Activated effector memory CD4-positive, alpha-beta T cell treated with anti-CD3 and anti-CD28 coated beads, Interleukin-2, amount 50 U/mL, for 16 hours (primary cell): ENCODE results near the gene PIGU.
"Not testable (repeated sequence)": the region's sequence is repeated elsewhere in the genome, so short reads cannot be mapped to it uniquely, and the experiment has no call there.

Experiments
- DNase-seq: peaks from one replicate; pipeline ENCODE4 v3.0.0-alpha.2; 2020

The PIGU gene

DNA sequence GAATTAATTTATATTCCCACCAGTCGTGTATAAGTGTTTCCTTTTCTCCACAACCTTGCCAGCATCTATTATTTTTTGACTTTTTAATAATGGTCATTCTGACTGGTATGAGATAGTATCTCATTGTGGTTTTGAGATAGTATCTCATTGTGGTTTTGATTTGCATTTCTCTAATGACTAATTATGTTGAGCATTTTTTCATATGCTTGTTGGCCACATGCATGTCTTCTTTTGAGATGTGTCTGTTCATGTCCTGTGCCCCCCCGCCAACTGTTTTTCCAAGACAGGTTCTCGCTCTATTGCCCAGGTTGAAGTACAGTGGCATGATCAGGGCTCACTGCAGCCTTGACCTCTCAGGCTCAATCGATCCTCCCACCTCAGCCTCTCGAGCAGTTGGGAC lies 15.1 kb downstream of the PIGU start:
- not testable (repeated sequence) for DNase-seq

DNA sequence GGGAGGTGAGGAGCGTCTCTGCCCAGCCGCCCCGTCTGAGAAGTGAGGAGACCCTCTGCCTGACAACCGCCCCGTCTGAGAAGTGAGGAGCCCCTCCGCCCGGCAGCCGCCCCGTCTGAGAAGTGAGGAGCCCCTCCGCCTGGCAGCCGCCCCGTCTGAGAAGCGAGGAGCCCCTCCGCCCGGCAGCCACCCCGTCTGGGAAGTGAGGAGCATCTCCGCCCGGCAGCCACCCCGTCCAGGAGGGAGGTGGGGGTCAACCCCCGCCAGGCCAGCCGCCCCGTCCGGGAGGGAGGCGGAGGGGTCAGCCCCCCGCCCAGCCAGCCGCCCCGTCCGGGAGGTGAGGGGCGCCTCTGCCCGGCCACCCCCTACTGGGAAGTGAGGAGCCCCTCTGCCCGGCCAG lies 18.2 kb downstream of the PIGU start:
- not testable (repeated sequence) for DNase-seq

DNA sequence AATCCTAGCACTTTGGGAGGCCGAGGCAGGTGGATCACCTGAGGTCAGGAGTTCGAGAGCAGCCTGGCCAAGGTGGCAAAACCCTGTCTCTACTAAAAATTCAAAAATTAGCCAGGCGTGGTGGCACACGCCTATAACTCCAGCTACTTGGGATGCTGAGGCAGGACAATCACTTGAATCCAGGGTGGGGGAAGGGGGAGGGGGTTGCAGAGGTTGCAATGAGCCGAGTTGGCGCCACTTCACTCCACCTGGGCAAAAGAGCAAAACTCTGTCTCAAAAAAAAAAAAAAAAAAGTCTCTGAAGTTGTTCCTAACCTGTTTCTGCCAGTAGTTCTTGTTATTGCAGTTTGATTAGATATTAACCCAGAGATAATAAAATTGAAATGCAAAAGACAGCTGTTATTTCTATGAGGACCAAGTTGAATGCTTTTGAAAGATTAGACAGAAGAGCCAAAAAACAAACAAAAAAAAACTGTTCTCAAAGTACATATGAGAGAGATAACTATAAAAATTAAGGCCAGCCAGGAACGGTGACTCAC lies 22.6 kb downstream of the PIGU start:
- DNase-seq, result no peak

DNA sequence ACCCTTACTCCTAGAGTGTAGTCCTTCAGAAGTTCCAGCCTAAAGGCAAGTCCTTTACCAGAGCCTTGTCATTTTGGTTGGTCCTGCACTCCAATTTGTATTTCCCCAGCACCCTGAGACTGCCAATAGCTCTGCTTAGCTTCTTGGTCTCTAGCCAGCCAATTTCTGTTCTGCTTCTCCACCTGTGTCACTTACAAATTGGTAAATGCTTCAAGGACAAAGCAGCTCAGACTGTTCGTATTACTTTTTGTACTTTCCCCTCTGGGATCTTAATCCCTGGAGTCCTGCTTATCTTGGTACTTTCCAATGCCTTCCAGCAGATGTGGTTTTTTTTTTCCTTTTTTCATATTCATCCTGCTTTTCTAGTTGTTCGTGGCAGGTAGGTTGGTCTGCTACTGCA lies 25.7 kb downstream of the PIGU start:
- DNase-seq, result no peak

DNA sequence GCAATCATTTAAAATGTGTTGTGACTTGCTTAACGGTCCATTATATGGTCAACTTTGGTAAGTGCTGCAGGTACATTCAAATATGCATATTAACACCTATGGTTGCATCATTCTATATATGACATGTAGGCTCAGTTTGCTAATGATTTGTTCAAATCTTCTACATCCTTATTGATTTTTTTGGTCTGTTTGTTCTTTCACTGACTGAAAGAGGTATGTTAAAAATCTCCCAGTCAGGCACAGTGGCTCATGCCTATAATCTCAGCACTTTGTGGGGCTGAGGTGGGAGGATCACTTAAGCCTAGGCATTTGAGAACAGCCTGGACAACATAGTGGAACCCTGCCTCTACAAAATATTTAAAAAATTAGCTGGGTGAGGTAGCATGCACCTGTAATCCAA lies 29.2 kb downstream of the PIGU start:
- DNase-seq, result no peak

DNA sequence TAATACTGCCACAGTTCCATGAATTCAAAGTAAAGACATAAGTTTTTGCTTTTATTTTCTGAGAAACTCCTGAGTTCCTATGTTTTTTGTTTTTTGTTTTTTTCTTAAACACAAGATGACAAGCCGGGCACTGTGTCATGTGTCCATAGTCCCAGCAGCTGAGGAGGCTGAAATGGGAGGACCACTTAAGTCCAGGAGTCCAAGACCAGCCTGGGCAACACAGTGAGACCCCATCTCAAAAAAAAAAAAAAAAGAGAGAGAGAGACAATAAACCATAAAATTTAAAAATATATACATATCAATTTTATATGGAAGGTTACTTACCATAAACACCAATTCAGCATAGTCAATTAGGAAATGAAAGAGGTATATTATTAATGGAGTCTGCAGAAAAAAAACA lies 31.9 kb downstream of the PIGU start:
- no peak for DNase-seq

DNA sequence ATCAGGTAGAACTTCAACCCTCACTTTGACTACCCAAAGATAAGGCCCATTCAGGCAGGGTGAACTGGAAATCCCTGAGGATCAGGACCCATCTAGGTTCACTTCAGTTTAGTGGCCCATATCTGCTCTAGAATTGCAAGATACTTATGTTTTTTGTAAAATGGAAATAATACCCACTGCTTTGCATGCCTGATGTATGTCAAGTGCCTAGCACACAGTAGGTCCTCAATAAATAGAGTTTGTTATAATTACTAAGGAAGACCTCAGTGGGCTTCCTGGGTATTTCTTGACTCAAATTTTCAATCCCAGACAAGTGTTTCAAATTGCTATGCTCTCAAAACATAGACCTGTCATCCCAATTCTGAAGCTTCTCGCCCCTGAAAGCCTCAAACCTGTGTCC lies 32.5 kb downstream of the PIGU start:
- no peak for DNase-seq

DNA sequence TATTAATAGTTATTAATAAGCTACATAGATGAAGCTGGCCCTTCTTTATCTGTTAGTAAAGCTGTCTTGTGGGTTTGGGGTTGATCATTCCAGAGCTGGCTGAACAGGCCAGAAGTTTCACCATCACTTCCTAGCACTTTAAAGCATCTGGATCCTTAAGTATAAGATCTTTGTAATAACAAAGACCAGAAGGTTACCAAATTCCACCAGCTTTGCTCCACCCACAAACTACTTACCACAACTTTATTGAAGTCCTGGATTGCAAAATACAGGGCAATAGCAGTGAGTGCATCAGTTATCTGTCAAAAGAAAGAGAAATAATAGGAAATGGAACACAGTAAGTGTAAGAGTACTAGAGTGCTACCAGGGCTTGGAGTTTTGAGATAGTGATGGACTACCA lies 33.0 kb downstream of the PIGU start:
- no peak for DNase-seq

DNA sequence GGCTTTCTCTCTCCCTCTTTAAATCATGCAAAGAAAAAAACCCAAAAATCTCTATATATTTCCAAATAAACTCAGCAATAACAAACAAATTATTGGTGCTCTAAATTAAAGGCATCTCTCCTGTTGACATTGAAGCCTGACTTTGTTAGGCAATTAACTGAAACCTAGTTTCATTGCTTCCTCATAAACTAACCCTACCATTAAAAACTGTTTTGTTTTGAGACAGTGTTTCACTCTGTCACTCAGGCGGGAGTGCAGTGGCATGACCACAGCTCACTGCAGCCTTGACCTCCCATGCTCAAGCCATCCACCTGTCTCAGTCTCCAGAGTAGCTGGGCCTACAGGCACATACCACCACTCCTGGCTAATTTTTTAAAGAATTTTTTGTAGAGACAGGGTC lies 34.9 kb downstream of the PIGU start:
- DNase-seq, result no peak

DNA sequence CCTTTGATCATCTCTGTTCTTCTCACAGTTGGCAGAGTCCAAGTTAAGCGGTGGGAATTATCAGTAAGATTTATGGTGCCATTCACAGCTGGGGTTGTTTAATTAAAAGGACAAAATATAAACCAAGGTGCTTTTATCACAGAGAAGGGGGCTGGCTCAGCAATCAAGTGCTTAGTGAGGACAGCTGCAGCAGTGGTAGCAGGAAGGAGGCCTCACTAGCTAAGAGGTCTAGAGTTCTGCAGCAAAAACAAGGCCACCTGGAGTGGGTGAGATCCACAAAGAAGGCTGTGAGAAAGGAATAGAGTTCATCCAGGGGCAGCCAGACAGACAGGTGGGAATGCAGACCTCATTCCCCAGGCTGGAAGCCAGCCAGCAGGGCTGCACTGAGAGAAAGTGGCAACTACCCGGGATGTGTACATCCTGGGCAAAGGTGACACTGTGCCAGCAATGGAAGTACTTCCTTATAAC lies 37.1 kb downstream of the PIGU start:
- no peak for DNase-seq

DNA sequence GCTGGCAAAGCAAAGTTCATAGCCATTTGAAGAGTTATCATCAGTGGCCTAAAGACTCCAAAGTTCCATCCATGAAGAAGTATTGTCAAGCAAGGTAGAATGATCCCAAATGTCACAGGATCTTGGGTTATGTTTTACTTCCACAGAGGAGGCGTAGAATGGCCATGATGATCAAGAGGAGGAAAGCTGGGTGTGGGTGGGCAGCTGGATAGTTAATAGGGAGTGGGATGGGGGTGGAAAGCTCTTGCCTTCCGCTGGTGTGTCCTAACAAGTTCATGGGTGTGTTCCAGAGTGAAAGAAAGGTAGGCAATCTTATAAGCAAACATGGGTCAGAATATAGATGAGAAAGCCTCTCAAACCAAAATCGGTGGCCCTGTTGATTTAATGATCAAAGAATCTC lies 38.4 kb downstream of the PIGU start:
- no peak for DNase-seq

DNA sequence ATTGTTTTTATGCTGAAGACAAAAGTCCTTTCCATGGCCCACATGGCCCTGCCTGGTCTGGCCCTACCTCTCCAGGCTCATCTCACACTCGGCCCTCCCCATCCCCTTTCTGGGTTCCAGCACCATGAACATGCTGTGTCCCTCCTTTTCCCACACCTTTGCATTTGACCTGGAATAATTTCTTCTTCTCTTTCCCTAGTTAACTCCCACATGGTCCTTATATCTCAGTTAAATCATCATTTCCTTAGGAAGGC lies 38.9 kb downstream of the PIGU start:
- DNase-seq, result no peak

DNA sequence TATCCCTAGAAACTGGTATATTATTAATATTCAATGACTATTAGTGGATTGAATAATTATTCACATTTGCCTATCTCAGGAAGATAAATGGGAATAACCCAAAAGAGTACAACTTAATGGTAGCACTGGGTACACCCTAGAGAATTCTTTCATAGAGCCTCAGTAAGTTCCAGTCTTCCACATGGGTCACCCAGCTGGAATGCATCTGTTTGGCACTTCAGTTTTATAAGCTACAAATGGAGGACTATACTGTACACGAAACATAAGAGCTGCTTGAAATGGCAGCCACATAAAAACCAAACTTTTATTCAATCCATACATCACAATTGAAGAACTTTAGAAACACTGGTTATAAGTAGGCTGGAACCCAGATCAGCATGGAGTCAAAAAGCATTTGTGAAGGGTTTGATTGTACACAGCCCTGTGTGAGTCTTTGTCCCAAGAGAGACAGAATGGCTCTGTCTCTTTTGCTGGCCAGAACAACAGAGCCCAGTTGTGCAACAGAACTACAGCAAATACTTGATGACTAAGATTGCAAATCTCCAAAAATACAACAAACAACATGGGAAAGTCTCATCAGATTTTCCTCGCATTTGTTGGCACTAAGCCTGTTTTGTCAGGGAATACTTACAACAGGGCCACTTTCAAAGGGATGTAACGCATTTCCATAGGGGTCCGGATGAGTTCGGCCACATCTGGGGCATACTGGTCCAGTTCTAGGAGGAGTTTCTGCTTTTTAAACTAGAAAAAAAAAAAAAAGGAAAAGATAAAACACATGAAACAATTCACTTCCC lies 39.5 kb downstream of the PIGU start:
- no peak for DNase-seq

DNA sequence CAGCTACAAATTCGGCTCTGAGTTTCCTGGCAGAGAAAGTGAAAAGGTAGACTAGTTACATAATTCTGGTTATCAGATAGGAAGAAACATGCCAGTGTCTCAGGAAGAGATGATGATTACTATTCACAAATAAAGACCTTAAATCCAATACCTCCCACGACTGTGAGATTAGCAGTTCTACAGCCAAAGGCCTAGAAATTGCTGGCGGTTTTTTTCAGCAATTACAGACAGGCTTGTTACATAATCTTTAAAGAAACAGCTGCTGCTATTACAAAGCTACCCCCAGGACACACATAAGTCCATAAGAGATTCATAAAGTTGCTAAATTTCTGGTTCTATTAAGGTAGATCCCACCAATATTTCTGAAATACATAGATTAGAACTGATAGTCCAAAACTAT lies 40.2 kb downstream of the PIGU start:
- DNase-seq, result no peak

DNA sequence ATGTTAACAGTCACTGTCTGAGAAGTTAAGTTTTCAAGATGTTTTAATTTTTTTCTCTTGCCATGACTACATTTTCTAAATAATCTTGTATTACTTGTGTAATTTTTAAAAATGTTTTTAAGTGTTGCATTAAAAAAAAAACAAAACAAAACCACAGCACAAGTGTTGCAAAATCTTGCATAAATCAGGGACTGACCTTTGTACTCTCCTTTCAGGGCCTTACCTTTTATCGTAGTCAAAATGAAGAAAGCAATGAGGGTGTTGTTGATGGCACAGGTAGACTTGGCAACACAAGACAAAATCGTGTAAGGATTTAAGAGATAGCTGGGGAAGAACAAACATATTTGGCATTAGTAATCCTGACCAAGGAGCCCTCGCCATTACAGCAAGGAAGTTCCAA lies 42.5 kb downstream of the PIGU start:
- DNase-seq, result no peak

DNA sequence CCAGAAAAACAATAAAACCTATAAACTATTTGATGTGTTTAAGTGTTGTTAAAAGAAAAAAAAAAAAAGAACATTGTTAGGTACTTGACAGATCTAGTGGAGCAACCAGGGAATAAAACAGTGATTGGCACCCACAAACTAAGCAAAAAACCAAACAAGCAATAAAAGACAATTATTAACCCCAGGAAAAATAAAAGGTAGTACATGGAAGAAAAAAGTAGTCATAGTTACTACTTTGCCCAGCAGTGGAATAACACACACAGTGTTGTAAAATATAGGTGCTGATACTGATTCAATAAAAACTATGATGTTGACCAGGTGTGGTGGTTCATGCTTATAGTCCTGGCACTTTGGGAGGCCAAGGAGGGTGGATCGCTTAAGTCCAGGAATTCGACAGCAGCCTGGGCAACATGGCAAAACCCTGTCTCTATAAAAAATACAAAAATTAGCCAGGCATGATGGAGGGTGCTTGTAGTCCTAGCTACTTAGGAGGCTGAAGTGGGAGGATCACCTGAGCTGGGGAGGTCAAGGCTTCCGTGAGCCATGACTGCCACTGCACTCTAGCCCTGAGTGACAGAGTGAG lies 43.9 kb downstream of the PIGU start:
- DNase-seq, result no peak

DNA sequence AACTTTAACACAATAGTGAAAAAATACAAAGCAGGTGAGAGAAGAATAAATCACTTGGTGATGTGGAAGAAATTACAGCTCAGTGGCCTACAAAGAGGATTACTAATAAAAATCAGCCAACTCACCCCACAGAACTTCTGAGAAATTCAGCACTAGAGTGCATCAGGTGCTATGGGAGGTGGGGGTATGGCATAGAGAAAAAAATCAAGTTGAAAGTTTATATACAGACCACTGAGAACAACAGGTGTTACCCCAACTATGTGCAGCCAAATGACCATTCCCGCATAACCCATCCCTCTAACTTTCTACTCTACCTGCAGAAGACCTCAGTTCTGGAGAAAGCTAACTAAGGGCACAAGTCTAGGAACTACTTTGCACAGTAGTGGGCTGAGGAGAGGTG lies 47.0 kb downstream of the PIGU start:
- no peak for DNase-seq

DNA sequence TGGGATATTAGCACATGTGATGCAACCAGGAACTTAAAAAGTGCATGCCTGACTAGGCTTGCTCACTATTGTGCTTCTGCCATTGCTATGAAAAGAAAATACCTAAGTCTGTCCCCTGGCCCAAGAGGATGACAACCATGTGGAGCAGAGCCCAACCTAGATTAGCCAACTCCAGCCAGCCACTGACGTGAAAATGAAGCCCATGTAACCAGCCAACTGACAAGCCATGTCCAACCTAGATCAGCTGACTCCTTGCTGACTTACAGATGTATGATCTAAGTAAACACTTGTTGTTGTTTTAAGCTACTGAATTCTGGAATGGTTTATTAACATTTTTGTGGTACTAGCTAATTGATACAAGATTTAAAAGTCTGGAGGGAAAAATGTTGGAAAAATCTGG lies 47.5 kb downstream of the PIGU start:
- DNase-seq, result no peak

DNA sequence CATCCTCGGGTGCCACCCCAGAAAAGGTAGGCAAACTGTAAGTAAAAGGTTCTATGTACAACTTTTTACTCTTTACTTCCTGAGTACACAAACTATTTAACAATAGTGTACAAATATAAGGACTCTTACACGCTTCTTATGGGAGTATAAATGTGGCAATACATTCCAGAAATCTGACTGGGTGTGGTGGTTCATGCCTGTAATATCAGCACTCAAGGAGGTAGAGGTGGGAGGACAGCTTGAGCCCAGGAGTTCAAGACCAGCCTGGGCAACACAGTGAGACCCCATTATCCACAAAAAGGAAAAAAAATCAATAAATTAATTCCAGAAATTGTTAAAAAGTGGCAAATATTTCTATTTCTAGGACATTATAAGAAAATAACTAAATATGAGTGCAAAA lies 48.9 kb downstream of the PIGU start:
- DNase-seq, result no peak

DNA sequence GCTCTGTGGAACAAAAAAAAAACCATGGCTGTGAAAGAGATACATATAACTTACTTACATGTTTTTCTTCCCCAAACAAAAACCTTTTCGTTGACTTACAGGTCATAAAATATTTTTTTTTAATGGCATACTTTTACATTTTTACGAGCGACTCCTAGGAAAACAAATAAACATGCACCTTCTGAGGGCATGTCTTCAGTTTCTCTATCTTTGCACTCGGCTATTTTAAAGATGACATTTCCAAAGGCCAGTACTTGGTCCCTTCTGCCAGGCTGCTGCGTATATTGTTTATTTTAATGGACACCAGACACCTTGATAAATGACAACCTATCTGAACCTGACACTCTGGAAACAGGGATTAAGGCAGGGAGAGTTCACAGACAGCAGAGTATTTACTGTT lies 49.4 kb downstream of the PIGU start:
- no peak for DNase-seq

DNA sequence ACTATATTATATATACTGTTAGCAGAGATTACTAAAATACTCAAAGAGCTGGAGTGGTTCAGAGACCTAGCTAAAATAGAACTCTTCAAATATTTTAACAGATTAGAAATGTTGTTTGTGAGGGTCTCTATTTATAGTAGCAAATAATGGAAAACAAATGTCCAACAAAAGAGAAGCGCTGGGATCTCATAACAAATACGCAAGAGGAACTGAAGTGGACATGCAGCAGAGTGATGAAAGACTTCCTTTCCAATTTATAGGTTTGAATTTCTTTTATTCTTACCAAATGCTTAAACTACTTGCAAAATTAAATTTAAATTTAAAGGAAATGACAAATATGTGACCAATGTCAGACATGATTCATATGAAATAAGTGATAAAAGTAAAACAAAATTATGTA lies 49.9 kb downstream of the PIGU start:
- no peak for DNase-seq

DNA sequence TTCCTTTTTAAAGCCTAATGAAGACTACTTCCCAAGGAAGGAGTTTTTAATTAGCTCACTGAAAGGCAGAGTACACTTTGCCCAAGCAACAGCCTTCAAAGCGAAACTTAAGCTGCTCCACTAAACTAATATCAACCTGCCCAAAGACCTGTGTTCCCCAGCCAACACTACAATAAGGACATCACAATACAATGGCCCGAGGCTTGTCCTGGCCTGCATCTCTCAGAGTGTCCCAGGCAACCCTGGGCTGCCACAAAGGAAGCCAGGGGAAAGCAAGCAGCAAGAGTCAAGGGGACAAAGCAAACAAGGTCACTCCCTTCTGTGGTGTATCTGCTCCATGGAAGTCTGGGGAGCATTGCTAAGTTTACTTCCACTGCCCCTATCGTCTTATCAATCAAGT lies 52.3 kb downstream of the PIGU start:
- DNase-seq, result no peak

DNA sequence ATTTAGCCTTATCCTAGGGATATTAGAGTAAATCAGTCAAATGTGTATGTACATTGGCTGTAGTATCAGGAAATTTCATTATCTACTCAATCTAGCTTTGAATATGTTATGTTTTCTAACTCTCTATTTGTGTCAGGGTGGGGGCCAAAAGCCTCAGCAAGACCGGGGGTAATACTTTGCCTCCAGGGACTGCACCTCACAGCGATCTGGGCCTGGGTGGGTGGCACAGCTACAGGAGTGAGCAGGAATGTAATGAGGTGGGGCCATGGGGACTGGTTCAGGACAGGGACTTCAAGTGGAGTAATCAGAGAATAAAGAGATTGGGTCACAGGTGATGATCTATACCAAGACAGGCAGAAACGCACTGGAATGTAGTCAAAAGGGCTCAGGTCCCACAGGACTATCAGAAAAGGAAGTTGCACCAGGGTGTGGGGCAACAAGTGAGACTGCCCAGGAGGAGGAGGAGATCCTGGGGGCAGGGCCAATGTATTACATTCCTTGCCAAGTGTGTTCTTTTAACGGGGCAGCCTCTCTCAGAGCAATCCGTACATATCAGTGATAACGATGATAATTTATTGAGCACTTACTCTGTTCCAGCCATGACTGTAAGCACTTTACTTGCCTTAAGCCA lies 54.0 kb downstream of the PIGU start:
- no peak for DNase-seq
